GM21390 (cell line): ENCODE measurements around the gene PHKB.
"Not testable (repeated sequence)": the region's sequence is repeated elsewhere in the genome, so short reads cannot be mapped to it uniquely, and the experiment has no call there.

Experiments
- ATAC-seq: cut with Tn5 transposase; IDR thresholded peaks from one replicate; pipeline ENCODE4 v1.9.1; 2021; ENCODE audit not compliant: unreplicated experiment

The PHKB gene

GRCh38 chr16:47469227-47469626, 8.1 kb downstream of the PHKB start:
- no peak for ATAC-seq

- no peak for ATAC-seq
These were observed 9.1 kb downstream of the PHKB start for GRCh38 chr16:47470211-47470610.

GRCh38 chr16:47470810-47471209, 9.7 kb downstream of the PHKB start:
- ATAC-seq: no peak

- ATAC-seq: not testable (repeated sequence)
These were observed 11.9 kb downstream of the PHKB start for GRCh38 chr16:47473004-47473403.

- no peak for ATAC-seq
These were observed 12.7 kb downstream of the PHKB start for GRCh38 chr16:47473792-47474191.

GRCh38 chr16:47475786-47476185, 14.7 kb downstream of the PHKB start:
- ATAC-seq: no peak

- no peak for ATAC-seq
These were observed 15.7 kb downstream of the PHKB start for GRCh38 chr16:47476654-47477345.

GRCh38 chr16:47477679-47478078, 16.5 kb downstream of the PHKB start:
- no peak for ATAC-seq

- peak; percentile 65 for ATAC-seq
These were observed 19.3 kb downstream of the PHKB start for GRCh38 chr16:47480410-47480809.

- ATAC-seq: no peak
These were observed 20.7 kb downstream of the PHKB start for GRCh38 chr16:47481698-47482374.

GRCh38 chr16:47483616-47484015, 22.5 kb downstream of the PHKB start:
- ATAC-seq: no peak

GRCh38 chr16:47486856-47487255, 25.7 kb downstream of the PHKB start:
- peak; percentile 60 for ATAC-seq

- ATAC-seq: no peak
These were observed 26.9 kb downstream of the PHKB start for GRCh38 chr16:47488051-47488450.

GRCh38 chr16:47490471-47490870, 29.3 kb downstream of the PHKB start:
- ATAC-seq: no peak

GRCh38 chr16:47492036-47492427, 30.9 kb downstream of the PHKB start:
- ATAC-seq: no peak

GRCh38 chr16:47492428-47493377, 31.6 kb downstream of the PHKB start:
- peak; percentile 74 for ATAC-seq

- ATAC-seq: peak; percentile 61
These were observed 32.5 kb downstream of the PHKB start for GRCh38 chr16:47493381-47494337.

- no peak for ATAC-seq
These were observed 38.1 kb downstream of the PHKB start for GRCh38 chr16:47499080-47499699.

GRCh38 chr16:47499700-47500264, 38.7 kb downstream of the PHKB start:
- ATAC-seq: no peak

GRCh38 chr16:47503936-47504335, 42.8 kb downstream of the PHKB start:
- no peak for ATAC-seq
